Neutrophil (primary cell): ENCODE measurements around the gene GLT8D2.

ENCODE experiments used
- H3K27ac ChIP-seq: fragments of 200-600 bp; sonication (generic); 2 replicates; pipeline ENCODE4 v1.5.1; 2016; ENCODE audit warnings: mild to moderate bottlenecking, moderate library complexity
- H3K27me3 ChIP-seq: fragments of 200-600 bp; sonication (generic); 2 replicates; pipeline ENCODE4 v1.6.0; 2016; ENCODE audit warnings: mild to moderate bottlenecking
- H3K36me3 ChIP-seq: fragments of 200-600 bp; sonication (generic); 2 replicates; pipeline ENCODE4 v1.5.1; 2017
- H3K4me1 ChIP-seq, 2 experiments: fragments of 200-600 bp in 1 of 2; sonication (generic) in 1 of 2; 1 replicate in 1 of 2; 2 replicates in 1 of 2; pipeline versions ENCODE4 v1.5.1 to v1.6.1; 2013 to 2016; ENCODE audit warnings: low read depth in 1 of 2, low read length in 1 of 2, mild to moderate bottlenecking in 1 of 2, moderate library complexity in 1 of 2; ENCODE audit not compliant: control insufficient read depth in 1 of 2, insufficient read depth in 1 of 2
- H3K4me3 ChIP-seq, 2 experiments: fragments of 200-600 bp in 1 of 2; sonication (generic) in 1 of 2; 1 replicate in 1 of 2; 2 replicates in 1 of 2; pipeline ENCODE4 v1.5.1; 2013 to 2016; ENCODE audit warnings: low read depth in 1 of 2, low read length in 1 of 2, mild to moderate bottlenecking in 1 of 2, moderate library complexity in 1 of 2
- H3K9me3 ChIP-seq: fragments of 200-600 bp; sonication (generic); 2 replicates; pipeline ENCODE4 v1.5.1; 2016
- CTCF ChIP-seq: fragments of 200-600 bp; sonication (generic); IDR thresholded peaks from 2 replicates; pipeline ENCODE4 v1.5.1; 2016; ENCODE audit warnings: antibody characterized with exemption

Gene GLT8D2

GRCh38 chr12:104000807-104001434, 49.1 kb downstream of the GLT8D2 start:
- TF ChIP-seq CTCF, result no peak
- no peak overlapping the region for H3K27ac ChIP-seq
- H3K27me3 ChIP-seq, result peaks cover 29% of the 10 kb centered on the region
- no peak overlapping the region for H3K4me3 ChIP-seq
- H3K4me1 ChIP-seq, result no peaks in the 10 kb centered on the region
- H3K36me3 ChIP-seq, result no peaks in the 10 kb centered on the region
- no peaks in the 10 kb centered on the region for H3K9me3 ChIP-seq

- no peaks in the 10 kb centered on the region for H3K4me1 ChIP-seq
- H3K36me3 ChIP-seq, result no peaks in the 10 kb centered on the region
- no peak overlapping the region for H3K27ac ChIP-seq
- no peak for TF ChIP-seq CTCF
- no peak overlapping the region for H3K4me3 ChIP-seq
- no peaks in the 10 kb centered on the region for H3K9me3 ChIP-seq
- H3K27me3 ChIP-seq, result peaks cover 39% of the 10 kb centered on the region
These were observed 51.0 kb downstream of the GLT8D2 start for GRCh38 chr12:103998976-103999375.

- Histone ChIP-seq H3K9me3 (no peaks in the 10 kb centered on the region), H3K4me1 (no peaks in the 10 kb centered on the region), H3K4me3 (no peak overlapping the region), H3K36me3 (no peaks in the 10 kb centered on the region), H3K27ac (no peak overlapping the region), H3K27me3 (peaks cover 39% of the 10 kb centered on the region)
- no peak for TF ChIP-seq CTCF
These were observed 52.6 kb downstream of the GLT8D2 start for GRCh38 chr12:103997286-103997900.

- Histone ChIP-seq H3K4me1 (no peaks in the 10 kb centered on the region), H3K4me3 (no peak overlapping the region), H3K9me3 (no peaks in the 10 kb centered on the region), H3K27ac (no peak overlapping the region), H3K36me3 (no peaks in the 10 kb centered on the region), H3K27me3 (peaks cover 34% of the 10 kb centered on the region)
- no peak for TF ChIP-seq CTCF
These were observed 53.4 kb downstream of the GLT8D2 start for GRCh38 chr12:103996595-103996994.

- Histone ChIP-seq H3K27ac (no peak overlapping the region), H3K9me3 (no peaks in the 10 kb centered on the region), H3K4me3 (no peak overlapping the region), H3K27me3 (peaks cover 14% of the 10 kb centered on the region), H3K36me3 (peaks cover 19% of the 10 kb centered on the region), H3K4me1 (no peaks in the 10 kb centered on the region)
- no peak for TF ChIP-seq CTCF
These were observed 55.8 kb downstream of the GLT8D2 start for GRCh38 chr12:103994235-103994634.
